ENCODE data around the gene LPAR5. TPM values are rescaled to one million over a fixed set of nuclear protein-coding genes. Genes with fewer than 3 reads are reported as not detected.
A peak's percentile ranks its signal among the peaks of the same experiment; 100 is the strongest.

Gene LPAR5
- total RNA-seq, 1 experiment from 2014 or later: 0.04 TPM

DNA sequence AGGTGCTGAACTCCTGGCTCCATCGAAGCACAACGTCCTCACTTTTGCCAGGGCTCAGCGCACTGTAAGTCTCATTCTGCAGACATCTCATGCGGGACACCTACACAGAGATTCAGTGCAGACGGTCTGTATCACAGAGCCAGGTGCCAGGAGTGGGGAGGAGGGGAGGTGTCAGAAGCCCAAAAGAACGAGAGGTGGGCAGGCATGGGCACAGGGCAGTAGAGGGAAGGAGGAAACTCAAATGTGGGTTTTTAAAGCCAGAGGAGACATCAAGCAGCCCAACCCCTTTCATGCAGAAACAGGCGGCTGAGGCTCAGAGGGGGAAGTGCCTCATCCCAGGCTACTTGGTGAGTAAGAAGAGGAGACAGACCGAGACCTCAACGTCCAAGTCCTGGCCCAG, 2.5 kb upstream of the LPAR5 start:
- DNase-seq (ENCODE audit: low spot score): no peak

DNA sequence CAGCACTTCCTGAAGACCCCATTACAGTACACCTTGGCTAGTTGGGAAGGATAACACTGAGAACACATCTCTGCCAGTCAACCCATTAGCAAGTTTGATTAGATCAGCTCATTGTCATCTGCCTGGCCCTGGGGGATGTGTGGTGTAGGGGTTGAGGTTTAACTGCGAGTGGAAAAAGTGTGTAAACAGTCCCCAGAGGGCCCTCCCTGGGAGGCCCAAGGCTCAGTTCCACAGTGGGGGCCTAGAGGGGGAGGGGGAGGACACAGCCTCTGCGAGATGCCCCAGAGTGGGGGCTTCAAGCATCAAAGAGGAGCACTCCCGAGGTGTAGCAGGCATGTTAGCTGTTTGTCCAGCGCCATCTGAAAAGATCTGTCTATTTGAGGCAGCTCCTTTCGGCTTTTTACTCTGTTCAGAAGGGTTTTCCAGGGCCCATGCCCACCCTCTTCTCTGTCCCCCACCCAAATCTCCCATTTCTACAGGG, 344 bp downstream of the LPAR5 start:
- DNase-seq (ENCODE audit: low spot score): no peak

DNA sequence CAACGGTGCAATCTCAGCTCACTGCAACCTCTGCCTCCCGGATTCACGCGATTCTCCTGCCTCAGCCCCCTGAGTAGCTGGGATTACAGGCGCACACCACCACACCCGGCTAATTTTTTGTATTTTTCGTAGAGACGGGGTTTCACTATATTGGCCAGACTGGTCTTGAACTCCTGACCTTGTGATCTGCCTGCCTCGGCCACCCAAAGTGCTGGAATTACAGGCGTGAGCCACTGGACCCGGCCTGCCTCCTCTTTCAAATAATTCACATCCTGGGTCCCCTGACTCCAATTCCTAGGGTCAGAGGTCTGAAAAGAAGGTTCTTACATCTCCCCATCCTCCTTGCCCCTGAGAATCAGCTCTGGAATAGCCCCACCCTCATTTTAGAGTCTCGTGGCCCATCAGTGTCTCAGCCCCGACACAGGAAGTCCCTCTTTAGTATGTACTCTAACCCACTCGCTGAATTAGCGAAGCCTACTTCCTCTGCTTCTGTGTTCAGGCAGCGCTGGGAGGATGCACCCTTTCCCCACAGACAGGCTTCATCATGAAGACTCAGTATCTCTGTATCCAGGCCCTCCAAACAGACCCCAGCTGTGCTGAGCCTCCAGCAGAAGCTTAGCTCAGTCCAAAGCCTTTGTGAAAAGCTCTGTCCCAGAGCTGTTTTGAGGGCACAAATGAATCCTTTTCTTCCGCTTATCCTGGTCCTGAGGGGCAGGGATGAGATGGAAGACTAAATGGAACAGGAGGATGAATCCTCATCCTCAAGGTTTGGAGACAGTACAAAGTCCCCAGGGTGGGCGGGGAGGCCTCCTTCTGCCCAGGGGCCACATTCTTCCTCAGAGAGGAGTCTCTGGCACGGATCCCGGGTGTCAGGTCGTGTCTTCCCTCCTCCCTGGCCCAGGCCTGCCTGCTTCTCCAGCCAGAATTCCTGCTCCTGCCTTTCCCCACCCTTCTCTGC, 3.5 kb downstream of the LPAR5 start:
- DNase-seq (ENCODE audit: low spot score): no peak

- DNase-seq (ENCODE audit: low spot score): no peak
Measured at GRCh38 chr12:6631549-6631961, 4.2 kb downstream of the LPAR5 start.

- DNase-seq (ENCODE audit: low spot score): no peak
Measured at GRCh38 chr12:6630736-6631135, 5.0 kb downstream of the LPAR5 start.

DNA sequence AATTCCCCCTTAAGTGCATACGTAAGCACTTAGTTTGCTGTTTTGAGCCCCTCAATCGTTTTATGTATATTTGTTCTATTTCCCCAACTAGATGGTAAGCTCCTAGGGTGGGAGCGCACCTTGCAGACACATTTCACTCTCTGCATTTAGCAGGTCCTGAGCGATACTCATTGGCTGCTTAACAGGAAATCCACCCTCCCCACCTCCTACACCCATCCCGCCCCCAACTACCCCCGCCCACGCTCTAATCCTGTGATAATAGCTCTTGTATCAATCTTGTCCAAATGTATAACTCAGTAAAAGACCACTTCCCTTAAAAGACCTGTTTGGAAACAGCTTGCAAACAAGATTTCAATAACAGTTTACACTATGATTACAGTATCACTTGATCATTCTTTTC, 8.1 kb downstream of the LPAR5 start:
- DNase-seq (ENCODE audit: low spot score): no peak

- DNase-seq (ENCODE audit: low spot score): no peak
Measured at GRCh38 chr12:6626654-6627283, 9.0 kb downstream of the LPAR5 start.

DNA sequence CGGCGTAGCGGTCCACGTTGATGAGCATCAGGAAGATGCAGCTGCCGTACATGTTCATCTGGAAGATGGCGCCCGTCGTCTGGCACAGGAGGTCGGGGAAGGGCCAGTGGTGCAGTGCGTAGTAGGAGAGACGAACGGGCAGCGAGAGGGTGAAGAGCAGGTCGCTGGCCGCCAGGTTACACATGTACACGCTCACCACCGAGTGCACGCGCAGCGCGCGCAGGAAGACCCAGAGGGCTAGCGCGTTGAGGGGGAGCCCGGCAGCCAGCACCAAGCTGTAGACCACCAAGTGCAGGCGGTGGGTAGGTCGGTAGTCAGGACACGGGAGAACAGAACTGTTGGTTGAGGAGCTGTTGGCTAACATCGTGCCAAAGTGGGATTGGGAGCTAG, 14.9 kb downstream of the LPAR5 start:
- DNase-seq (ENCODE audit: low spot score): no peak

DNA sequence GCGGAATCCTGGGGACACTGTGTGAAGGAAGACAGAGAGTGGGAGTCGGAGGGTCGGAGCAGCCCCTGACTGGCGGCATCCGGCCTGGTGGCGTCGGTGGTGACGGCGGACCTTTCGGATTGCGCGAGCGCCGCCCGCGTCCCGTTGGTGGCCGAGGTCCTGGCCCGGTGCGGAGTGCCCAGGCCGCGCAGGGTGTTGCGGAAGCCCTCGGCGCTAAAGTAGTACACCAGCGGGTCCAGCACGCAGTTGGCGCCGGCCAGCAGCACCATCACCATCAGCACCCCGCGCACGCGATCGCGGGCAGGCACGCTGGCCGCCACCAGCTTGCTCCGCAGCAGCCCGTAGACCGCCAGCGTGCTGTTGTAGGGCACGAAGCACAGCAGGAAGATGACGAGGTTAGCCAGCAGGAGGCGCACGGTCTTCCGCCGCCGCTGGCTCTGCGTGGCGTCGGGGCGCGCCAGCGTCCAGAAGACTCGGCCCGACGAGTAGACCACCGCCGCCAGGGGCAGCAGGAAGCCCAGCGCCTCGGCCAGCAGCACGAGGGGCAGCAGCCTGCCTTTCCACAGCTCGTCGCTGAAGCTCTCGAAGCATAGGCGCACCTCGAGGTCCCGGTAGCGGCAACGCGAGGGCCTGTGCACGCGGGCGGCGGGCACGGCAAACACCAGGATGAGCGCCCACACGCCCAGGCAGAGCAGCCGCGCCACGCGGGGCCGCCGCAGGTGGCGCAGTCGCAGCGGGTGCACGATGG, 15.4 kb downstream of the LPAR5 start:
- DNase-seq (ENCODE audit: low spot score): no peak

DNA sequence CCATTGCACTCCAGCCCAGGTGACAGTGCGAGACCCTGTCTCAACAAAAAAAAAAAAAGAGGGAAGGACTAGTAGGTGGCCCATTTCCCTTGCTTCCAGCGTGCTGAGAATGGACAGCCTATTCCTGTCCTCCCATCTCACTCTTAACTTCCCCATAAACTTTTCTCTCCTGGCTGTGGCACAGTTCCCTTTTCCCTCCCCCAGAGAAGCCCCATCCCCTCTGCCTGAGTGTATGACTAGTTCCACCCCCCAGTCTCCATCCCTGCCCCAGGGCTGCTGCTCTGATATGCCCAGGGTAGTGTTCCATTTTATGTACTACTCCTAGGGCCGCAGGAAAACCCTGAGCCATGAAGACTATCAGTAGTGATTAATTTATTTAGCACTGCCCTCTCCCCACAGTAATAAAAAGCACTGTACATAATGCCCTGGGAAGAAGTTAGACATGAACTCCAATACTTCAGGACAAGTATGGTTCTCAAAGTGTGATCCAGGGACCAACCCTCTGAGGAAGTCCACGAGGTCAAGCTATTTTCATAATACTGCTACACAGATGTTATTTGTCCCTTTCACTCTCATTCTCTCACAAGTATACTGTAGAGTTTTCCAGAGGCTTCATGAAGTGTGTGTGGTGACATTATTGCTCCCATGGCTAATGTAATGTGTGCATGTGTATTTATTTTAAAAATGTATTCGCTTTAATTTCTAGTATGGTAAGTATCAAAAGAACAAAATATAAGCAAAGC, 17.1 kb downstream of the LPAR5 start:
- DNase-seq (ENCODE audit: low spot score): no peak

GRCh38 chr12:6615802-6616201, 20.0 kb downstream of the LPAR5 start:
- DNase-seq (ENCODE audit: low spot score): no peak

- DNase-seq (ENCODE audit: low spot score): peak; percentile 53
Measured at GRCh38 chr12:6614513-6615172, 21.1 kb downstream of the LPAR5 start.

DNA sequence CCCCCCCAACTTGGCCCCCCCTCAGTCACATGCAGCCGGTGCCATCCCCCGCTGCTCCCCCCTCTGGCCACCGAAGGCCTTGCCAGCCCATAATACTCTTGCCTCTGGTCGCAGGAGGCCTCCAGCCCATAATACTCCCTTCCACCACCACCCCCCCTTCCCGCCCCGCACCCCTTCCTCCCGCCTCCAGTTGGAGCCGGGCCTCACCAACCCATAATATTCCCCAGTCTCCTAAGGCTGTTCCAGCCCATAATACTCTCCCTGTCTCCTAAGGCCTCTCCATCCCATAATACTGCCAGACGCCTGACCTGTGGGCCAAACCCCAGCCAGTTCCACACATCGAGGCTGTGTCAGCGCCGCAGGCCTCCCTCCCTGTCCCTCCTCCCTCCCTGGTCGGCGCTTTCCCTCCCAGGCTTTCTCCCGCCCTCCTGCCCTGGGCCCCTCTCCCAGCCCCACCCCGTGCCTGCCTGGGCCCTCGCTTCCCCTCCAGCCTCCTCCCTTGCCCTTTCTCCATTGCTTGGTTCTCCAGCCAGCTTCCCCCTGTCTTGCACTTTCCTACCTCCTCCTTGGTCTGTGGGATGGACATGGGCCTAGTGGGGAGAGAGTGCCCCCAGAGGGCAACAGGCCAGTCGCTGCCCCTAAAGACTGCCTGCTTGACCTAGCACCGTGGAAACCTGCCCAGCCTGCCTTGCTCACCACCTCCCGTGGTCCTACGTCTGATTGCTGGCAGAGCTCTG, 21.8 kb downstream of the LPAR5 start:
- peak; percentile 100 for DNase-seq (ENCODE audit: low spot score)

GRCh38 chr12:6613015-6613775, 22.6 kb downstream of the LPAR5 start:
- peak; percentile 93 for DNase-seq (ENCODE audit: low spot score)

DNA sequence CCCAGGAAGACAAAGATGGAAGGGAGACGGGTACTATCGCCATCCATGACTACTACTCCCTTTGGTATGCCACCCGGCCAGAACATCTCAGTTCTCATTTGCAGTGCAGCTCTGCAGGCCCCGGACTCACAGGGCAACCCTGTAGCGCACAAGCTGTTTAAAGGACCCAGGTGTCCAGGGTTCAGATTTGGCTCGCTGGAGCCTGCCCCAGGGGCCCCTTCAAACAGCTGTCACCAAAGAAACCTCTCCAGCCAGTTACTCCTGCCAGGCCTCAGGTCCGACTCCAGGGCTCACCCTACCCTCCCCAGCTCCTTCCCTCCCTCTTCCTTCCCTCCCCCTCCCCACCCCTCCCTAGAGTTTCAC, 23.1 kb downstream of the LPAR5 start:
- DNase-seq (ENCODE audit: low spot score): no peak

GRCh38 chr12:6612247-6612646, 23.5 kb downstream of the LPAR5 start:
- no peak for DNase-seq (ENCODE audit: low spot score)

GRCh38 chr12:6608592-6609281, 27.0 kb downstream of the LPAR5 start:
- DNase-seq (ENCODE audit: low spot score): no peak

DNA sequence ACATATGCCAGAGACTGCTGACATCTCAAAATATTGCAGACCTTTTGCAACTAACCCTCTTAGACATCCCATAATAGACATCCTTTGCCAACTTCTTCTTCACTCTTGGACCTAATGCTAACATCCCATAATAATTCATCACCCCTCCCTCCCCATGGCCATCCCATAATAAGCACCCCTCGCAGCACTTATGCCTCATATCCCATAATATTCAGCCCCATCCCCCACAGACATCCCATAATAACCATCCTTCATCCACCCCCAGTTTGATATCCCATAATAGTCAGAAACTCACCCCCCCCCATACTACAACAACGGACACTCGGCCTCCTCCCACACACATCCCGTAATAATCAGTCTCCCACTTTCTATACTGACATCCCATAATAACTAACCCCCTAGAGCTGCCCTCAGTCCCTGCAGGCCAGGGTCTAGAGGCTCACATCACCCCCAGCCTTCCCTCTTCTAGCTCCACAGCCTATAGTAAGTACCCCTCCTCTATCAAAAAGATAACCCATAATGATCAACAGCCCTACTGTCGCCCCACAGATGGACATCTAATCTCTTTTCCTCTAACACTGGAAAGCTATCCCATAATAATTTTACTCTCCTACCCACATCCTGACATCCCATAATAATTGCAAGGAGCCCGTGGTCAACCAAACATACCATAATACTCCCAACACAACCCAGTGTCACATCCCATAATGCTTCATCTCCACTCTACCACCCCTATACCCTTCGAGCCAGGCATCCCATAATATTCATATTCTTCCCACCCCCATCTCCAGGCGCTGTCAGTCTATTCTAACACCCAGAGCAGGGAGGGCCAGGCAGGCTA, 27.8 kb downstream of the LPAR5 start:
- peak; percentile 87 for DNase-seq (ENCODE audit: low spot score)
